IPS DF 6.9 (cell line): Measurements from ENCODE around the gene SEC14L2.

ENCODE experiments used
- DNase-seq: peaks from one replicate; pipeline ENCODE4 v3.0.0-alpha.2; 2013; ENCODE audit warnings: low read depth, low spot score
- H3K27ac ChIP-seq: one replicate; pipeline ENCODE4 v1.5.1; 2013; ENCODE audit warnings: low read length, control low read depth
- H3K27me3 ChIP-seq: 2 replicates; pipeline ENCODE4 v1.6.1; 2013; ENCODE audit warnings: mild to moderate bottlenecking, low read length; ENCODE audit not compliant: control insufficient read depth, insufficient read depth
- H3K36me3 ChIP-seq: 2 replicates; pipeline ENCODE4 v1.6.1; 2013; ENCODE audit warnings: low read length; ENCODE audit not compliant: control insufficient read depth, insufficient read depth
- H3K4me1 ChIP-seq: 2 replicates; pipeline ENCODE4 v1.6.1; 2013; ENCODE audit warnings: low read length; ENCODE audit not compliant: control insufficient read depth, insufficient read depth
- H3K4me3 ChIP-seq: 2 replicates; pipeline ENCODE4 v1.5.1; 2013; ENCODE audit warnings: mild to moderate bottlenecking, low read length
- H3K9me3 ChIP-seq: 2 replicates; pipeline ENCODE4 v1.6.1; 2013; ENCODE audit warnings: low read length, inconsistent platforms; ENCODE audit not compliant: control insufficient read depth, insufficient read depth
- WGBS: extraction: QIAGEN DNeasy Blood & Tissue Kit; methylation state at CpG from one replicate; pipeline ENCODE4 v1.1.7; 2013; ENCODE audit warnings: mixed read lengths, missing lambda C conversion rate; ENCODE audit not compliant: insufficient read length, insufficient coverage; 5-methylcytosine and 5-hydroxymethylcytosine counted together

SEC14L2 gene

GRCh38 chr22:30472994-30473720, 76.3 kb downstream of the SEC14L2 start:
- no peaks in the 10 kb centered on the region for H3K27me3 ChIP-seq
- no peaks in the 10 kb centered on the region for H3K36me3 ChIP-seq
- no peaks in the 10 kb centered on the region for H3K9me3 ChIP-seq
- H3K27ac ChIP-seq: no peak overlapping the region
- no peak for DNase-seq
- H3K4me1 ChIP-seq: no peaks in the 10 kb centered on the region
- no CpG with 5 or more reads among the region's 4 CpGs for WGBS
- no peak overlapping the region for H3K4me3 ChIP-seq

- Histone ChIP-seq H3K9me3 (no peaks in the 10 kb centered on the region), H3K27ac (no peak overlapping the region), H3K4me3 (no peak overlapping the region), H3K27me3 (no peaks in the 10 kb centered on the region), H3K4me1 (no peaks in the 10 kb centered on the region), H3K36me3 (no peaks in the 10 kb centered on the region)
- DNase-seq: no peak
- WGBS: no CpG with 5 or more reads among the region's 4 CpGs
Observed at GRCh38 chr22:30474121-30474520, 77.3 kb downstream of the SEC14L2 start.
